IMR-90 (cell line): ENCODE measurements around the gene TMEM248. TPM values are rescaled to one million over a fixed set of nuclear protein-coding genes. Genes with fewer than 3 reads are reported as not detected.
A peak's percentile ranks its signal among the peaks of the same experiment; 100 is the strongest.
"Not testable (repeated sequence)": the region's sequence is repeated elsewhere in the genome, so short reads cannot be mapped to it uniquely, and the experiment has no call there.

Source experiments
- ATAC-seq: fragments of 200-7000 bp; cut with Tn5 transposase; 2 replicates; pipeline ENCODE4 v1.9.1; 2020; ENCODE audit warnings: low read depth, mild to moderate bottlenecking, moderate library complexity
- BruUV-seq: library from RNA; stranded (reverse); fragments of 400-500 nt; replicated peaks from 2 replicates; lab custom pipeline; 2021; lab: Mats Ljungman, UMichigan
- CTCF ChIA-PET: fragments of 300-600 bp; formaldehyde crosslinking; extraction: SDS; loops from one replicate; lab custom pipeline; 2021; ENCODE audit warnings: antibody characterized with exemption; lab: Yijun Ruan, JAX
- POLR2A ChIA-PET: fragments of 300-600 bp; sonication (Branson Sonifier 250); formaldehyde crosslinking; loops from one replicate; lab custom pipeline; 2022; ENCODE audit warnings: antibody characterized with exemption; ENCODE audit not compliant: unreplicated experiment; lab: Charles Lee
- DNase-seq: peaks from one replicate; pipeline ENCODE4 v3.0.0; 2013
- H2AFZ ChIP-seq: replicated peaks from 2 replicates; pipeline ENCODE3; 2013; ENCODE audit warnings: low read length, mild to moderate bottlenecking; ENCODE audit not compliant: poor library complexity
- H2AK5ac ChIP-seq: 2 replicates; pipeline ENCODE4 v1.6.1; 2013; ENCODE audit warnings: low read depth, low read length, inconsistent platforms
- H2AK9ac ChIP-seq: replicated peaks from 2 replicates; pipeline ENCODE3; 2013; ENCODE audit warnings: mild to moderate bottlenecking, low read depth, low read length, moderate library complexity; ENCODE audit not compliant: poor library complexity
- H2BK120ac ChIP-seq: 2 replicates; pipeline ENCODE4 v1.6.1; 2013; ENCODE audit warnings: low read depth, low read length, inconsistent platforms
- H2BK15ac ChIP-seq: 3 replicates; pipeline ENCODE4 v1.6.1; 2013; ENCODE audit warnings: low read depth, low read length, inconsistent platforms
- H2BK20ac ChIP-seq: 2 replicates; pipeline ENCODE4 v1.6.1; 2013; ENCODE audit warnings: low read depth, mild to moderate bottlenecking, inconsistent platforms, low read length, moderate library complexity
- H2BK5ac ChIP-seq: 2 replicates; pipeline ENCODE4 v1.6.1; 2013; ENCODE audit warnings: mild to moderate bottlenecking, low read depth, low read length, inconsistent platforms; ENCODE audit not compliant: poor library complexity, severe bottlenecking
- H3K14ac ChIP-seq: replicated peaks from 2 replicates; pipeline ENCODE4 v1.6.1; 2013; ENCODE audit warnings: low read depth, low read length, inconsistent platforms
- H3K18ac ChIP-seq: 2 replicates; pipeline ENCODE4 v1.6.1; 2013; ENCODE audit warnings: low read depth, low read length, control low read depth
- H3K23ac ChIP-seq: 2 replicates; pipeline ENCODE4 v1.6.1; 2013; ENCODE audit warnings: low read depth, low read length, inconsistent platforms
- H3K27ac ChIP-seq: 2 replicates; pipeline ENCODE4 v1.5.1; 2013; ENCODE audit warnings: mild to moderate bottlenecking, control low read depth, low read length; ENCODE audit not compliant: insufficient read depth
- H3K27me3 ChIP-seq: 2 replicates; pipeline ENCODE4 v1.6.1; 2013; ENCODE audit warnings: low read length; ENCODE audit not compliant: control insufficient read depth, insufficient read depth
- H3K36me3 ChIP-seq: 2 replicates; pipeline ENCODE4 v1.6.1; 2013; ENCODE audit warnings: low read length, mixed read lengths; ENCODE audit not compliant: control insufficient read depth, insufficient read depth
- H3K4ac ChIP-seq: 2 replicates; pipeline ENCODE4 v1.6.1; 2013; ENCODE audit warnings: low read depth, low read length, inconsistent platforms
- H3K4me1 ChIP-seq: 2 replicates; pipeline ENCODE4 v1.6.1; 2013; ENCODE audit warnings: low read length, mixed read lengths; ENCODE audit not compliant: control insufficient read depth, insufficient read depth
- H3K4me2 ChIP-seq: 2 replicates; pipeline ENCODE4 v1.6.1; 2013; ENCODE audit warnings: low read depth, mild to moderate bottlenecking, control low read depth, low read length, moderate library complexity
- H3K4me3 ChIP-seq: 2 replicates; pipeline ENCODE4 v1.5.1; 2013; ENCODE audit warnings: low read depth, mild to moderate bottlenecking, control low read depth, low read length, moderate library complexity; ENCODE audit not compliant: insufficient read depth
- H3K56ac ChIP-seq: 2 replicates; pipeline ENCODE4 v1.6.1; 2013; ENCODE audit warnings: low read length, inconsistent platforms; ENCODE audit not compliant: insufficient read depth; ENCODE audit errors: extremely low read depth
- H3K79me1 ChIP-seq, 2 experiments: 2 replicates each; pipeline ENCODE4 v1.6.1; 2013; ENCODE audit warnings: low read length in 2 of 2, inconsistent platforms in 1 of 2, low read depth in 1 of 2
- H3K9ac ChIP-seq: 2 replicates; pipeline ENCODE4 v1.6.1; 2013; ENCODE audit warnings: low read depth, low read length, control low read depth
- H3K9me1 ChIP-seq: 2 replicates; pipeline ENCODE4 v1.6.1; 2013; ENCODE audit warnings: low read length, inconsistent platforms; ENCODE audit not compliant: insufficient read depth
- H3K9me3 ChIP-seq: 2 replicates; pipeline ENCODE4 v1.6.1; 2013; ENCODE audit warnings: low read length; ENCODE audit not compliant: control insufficient read depth, insufficient read depth
- H4K20me1 ChIP-seq: 2 replicates; pipeline ENCODE4 v1.6.1; 2013; ENCODE audit warnings: low read length, inconsistent platforms; ENCODE audit not compliant: insufficient read depth
- H4K5ac ChIP-seq: 2 replicates; pipeline ENCODE4 v1.6.1; 2013; ENCODE audit warnings: mild to moderate bottlenecking, low read depth, low read length, control low read depth
- H4K8ac ChIP-seq, 2 experiments: 2 replicates each; pipeline ENCODE4 v1.6.1; 2013; ENCODE audit warnings: low read depth in 2 of 2, low read length in 2 of 2, control low read depth in 1 of 2, inconsistent platforms in 1 of 2
- H4K91ac ChIP-seq: 2 replicates; pipeline ENCODE4 v1.6.1; 2013; ENCODE audit warnings: low read depth, low read length, inconsistent platforms; ENCODE audit not compliant: insufficient read depth
- RAD21 ChIP-seq: IDR thresholded peaks from 2 replicates; pipeline ENCODE4 v1.6.1; 2012; ENCODE audit warnings: low read length, improper control_type of control experiment
- WGBS, 2 experiments: methylation state at CpG; one replicate each; pipeline versions ENCODE4 v1.1.5 to v1.1.7; 2013; ENCODE audit warnings: missing lambda C conversion rate in 2 of 2; ENCODE audit not compliant: insufficient read length in 1 of 2; ENCODE audit errors: extremely low coverage in 2 of 2; 5-methylcytosine and 5-hydroxymethylcytosine counted together
- dilution Hi-C: fragments of 300-500 bp; cut with HindIII; formaldehyde crosslinking; loops from one replicate; pipeline ENCODE4 v1.14.3; 2018; ENCODE audit warnings: low sequenced_read_pairs; ENCODE audit not compliant: unreplicated experiment
- in situ Hi-C: fragments of 300-500 bp; cut with MboI; formaldehyde crosslinking; loops from 3 replicates; pipeline ENCODE4 v1.14.3; 2019; ENCODE audit warnings: low sequenced_read_pairs, inconsistent platforms, mixed read lengths
- intact Hi-C: fragments of 100-400 bp; cut with micrococcal nuclease; formaldehyde crosslinking; loops from 2 replicates; pipeline ENCODE4 v1.10.0; 2022
- polyA plus RNA-seq, 3 experiments: library from polyadenylated mRNA; depleted of rRNA; stranded (reverse); fragments of >200 nt; gene quantifications; 2 replicates each; pipeline ENCODE4 v1.2.3, GENCODE V29; 2012; ENCODE audit warnings: low replicate concordance in 1 of 3
- total RNA-seq: library from RNA; depleted of rRNA; stranded (reverse); fragments of >200 nt; gene quantifications from 2 replicates; pipeline ENCODE4 v1.2.3, GENCODE V29; 2012
- TF ChIP-seq, protein P1 (sequence below): conservative IDR thresholded peaks from 2 replicates; pipeline ENCODE4 v1.5.1; 2012; ENCODE audit warnings: mild to moderate bottlenecking, low read depth, low read length, improper control_type of control experiment

TMEM248 gene
- total and polyA plus RNA-seq, 2 of the 4 experiments (the other 2 are of a cell fraction): 103 to 175 TPM

DNA sequence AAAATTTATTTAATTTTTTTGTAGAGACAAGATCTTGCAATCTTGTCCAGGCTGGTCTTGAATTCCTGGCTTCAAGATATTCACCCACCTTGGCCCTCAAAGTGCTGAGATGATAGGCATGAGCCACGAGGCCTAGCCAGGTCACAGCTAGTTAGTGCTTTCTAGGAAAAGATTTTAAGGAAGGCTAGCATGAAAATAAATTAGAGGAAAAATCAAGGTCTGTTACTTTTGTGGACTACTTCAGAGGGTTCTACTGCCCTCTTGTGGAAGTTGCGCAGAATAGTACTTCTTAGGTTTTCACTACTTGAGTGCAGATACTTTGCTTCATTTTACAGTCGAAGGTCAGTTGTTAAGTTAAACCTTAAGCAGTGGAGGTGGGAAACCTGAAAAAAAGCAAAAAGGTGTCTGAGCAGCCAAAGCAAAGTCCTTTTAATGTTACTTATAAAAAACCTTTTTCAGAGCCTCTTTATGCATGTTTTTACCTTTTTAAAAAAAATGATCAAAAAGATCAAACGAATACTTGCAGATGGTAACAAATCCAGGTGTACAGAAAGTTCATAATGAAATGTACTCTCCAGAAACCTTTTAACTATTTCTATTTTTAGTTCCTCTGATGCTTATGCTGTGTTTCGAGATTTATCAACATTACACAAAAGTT lies 79.7 kb downstream of the TMEM248 start:
- H3K4ac ChIP-seq, H2AFZ ChIP-seq, in situ Hi-C loops, BruUV-seq, H4K20me1 ChIP-seq, H3K56ac ChIP-seq, POLR2A ChIA-PET, H2BK20ac ChIP-seq, dilution Hi-C loops, H4K91ac ChIP-seq, H3K9me3 ChIP-seq, CTCF ChIA-PET, H3K9me1 ChIP-seq, H3K23ac ChIP-seq, H3K27ac ChIP-seq, H3K4me2 ChIP-seq, H3K4me3 ChIP-seq, H3K36me3 ChIP-seq, H2AK5ac ChIP-seq, H3K9ac ChIP-seq, H4K5ac ChIP-seq, H2BK5ac ChIP-seq, H3K14ac ChIP-seq, H2BK15ac ChIP-seq, H3K79me1 ChIP-seq, H2BK120ac ChIP-seq, H2AK9ac ChIP-seq, H3K4me1 ChIP-seq, intact Hi-C loops, H4K8ac ChIP-seq, H3K27me3 ChIP-seq, H3K18ac ChIP-seq: not testable (repeated sequence)
- ATAC-seq: peak; percentile 22
- peak; percentile 10 for DNase-seq
- peak; percentile 33 for TF ChIP-seq RAD21
- TF ChIP-seq, protein P1, sequence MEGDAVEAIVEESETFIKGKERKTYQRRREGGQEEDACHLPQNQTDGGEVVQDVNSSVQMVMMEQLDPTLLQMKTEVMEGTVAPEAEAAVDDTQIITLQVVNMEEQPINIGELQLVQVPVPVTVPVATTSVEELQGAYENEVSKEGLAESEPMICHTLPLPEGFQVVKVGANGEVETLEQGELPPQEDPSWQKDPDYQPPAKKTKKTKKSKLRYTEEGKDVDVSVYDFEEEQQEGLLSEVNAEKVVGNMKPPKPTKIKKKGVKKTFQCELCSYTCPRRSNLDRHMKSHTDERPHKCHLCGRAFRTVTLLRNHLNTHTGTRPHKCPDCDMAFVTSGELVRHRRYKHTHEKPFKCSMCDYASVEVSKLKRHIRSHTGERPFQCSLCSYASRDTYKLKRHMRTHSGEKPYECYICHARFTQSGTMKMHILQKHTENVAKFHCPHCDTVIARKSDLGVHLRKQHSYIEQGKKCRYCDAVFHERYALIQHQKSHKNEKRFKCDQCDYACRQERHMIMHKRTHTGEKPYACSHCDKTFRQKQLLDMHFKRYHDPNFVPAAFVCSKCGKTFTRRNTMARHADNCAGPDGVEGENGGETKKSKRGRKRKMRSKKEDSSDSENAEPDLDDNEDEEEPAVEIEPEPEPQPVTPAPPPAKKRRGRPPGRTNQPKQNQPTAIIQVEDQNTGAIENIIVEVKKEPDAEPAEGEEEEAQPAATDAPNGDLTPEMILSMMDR: peak; percentile 20; the same call in 1 of the 2 replicates
- no CpG with 5 or more reads among the region's 5 CpGs for WGBS, 2 experiments

DNA sequence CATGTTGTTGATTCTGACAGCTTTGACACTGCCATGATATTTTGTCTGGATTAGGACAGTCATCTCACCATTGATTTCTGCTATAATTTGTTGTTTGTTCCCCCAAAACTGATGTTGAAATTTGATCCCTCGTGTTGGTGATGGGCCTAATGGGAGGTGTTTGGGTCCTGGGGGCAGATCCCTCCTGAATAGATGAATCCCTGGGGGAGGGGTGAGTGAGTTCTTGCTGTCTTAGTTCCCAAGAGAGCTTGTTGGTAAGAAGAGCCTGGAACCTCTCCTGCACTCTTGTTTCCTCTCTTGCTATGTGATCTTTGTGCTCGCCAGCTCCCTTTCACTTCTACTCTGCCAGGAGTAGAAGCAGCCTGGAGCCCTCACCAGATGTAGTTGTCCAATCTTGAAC lies 83.1 kb downstream of the TMEM248 start:
- dilution Hi-C loops, H3K23ac ChIP-seq, intact Hi-C loops, H4K91ac ChIP-seq, H3K18ac ChIP-seq, H3K4me1 ChIP-seq, H2AFZ ChIP-seq, H3K9me3 ChIP-seq, H3K56ac ChIP-seq, POLR2A ChIA-PET, H2BK20ac ChIP-seq, in situ Hi-C loops, CTCF ChIA-PET, H3K4me2 ChIP-seq, H3K4me3 ChIP-seq, H2BK15ac ChIP-seq, H3K79me1 ChIP-seq, H4K5ac ChIP-seq, H3K14ac ChIP-seq, H3K9me1 ChIP-seq, H3K4ac ChIP-seq, H2BK120ac ChIP-seq, BruUV-seq, H3K9ac ChIP-seq, ATAC-seq, H2BK5ac ChIP-seq, H3K27ac ChIP-seq, H2AK9ac ChIP-seq, DNase-seq, H4K8ac ChIP-seq, H2AK5ac ChIP-seq, H3K27me3 ChIP-seq, H4K20me1 ChIP-seq: not testable (repeated sequence)
- WGBS, 2 experiments: no CpG with 5 or more reads among the region's 2 CpGs
- peaks cover 14% of the 10 kb centered on the region for H3K36me3 ChIP-seq
